Parathyroid adenoma (tissue), 2 donors: ENCODE results near the gene SLC26A2.
"Not testable (repeated sequence)": the region's sequence is repeated elsewhere in the genome, so short reads cannot be mapped to it uniquely, and the experiment has no call there.

ENCODE experiments used
- H2AFZ ChIP-seq: fragments of 300-600 bp; sonication (generic); one replicate; pipeline ENCODE4 v1.7.0; 2017; ENCODE audit warnings: antibody characterized with exemption, mild to moderate bottlenecking
- H3K27ac ChIP-seq: fragments of 300-600 bp; sonication (generic); one replicate; pipeline ENCODE4 v1.7.0; 2017
- H3K27me3 ChIP-seq: fragments of 300-600 bp; sonication (generic); one replicate; pipeline ENCODE4 v1.7.0; 2017; ENCODE audit warnings: low read length; ENCODE audit not compliant: control insufficient read depth, insufficient read depth
- H3K36me3 ChIP-seq: fragments of 300-600 bp; sonication (generic); one replicate; pipeline ENCODE4 v1.7.0; 2017; ENCODE audit warnings: low read length; ENCODE audit not compliant: control insufficient read depth, insufficient read depth
- H3K4me1 ChIP-seq: fragments of 300-600 bp; sonication (generic); one replicate; pipeline ENCODE4 v1.7.0; 2017; ENCODE audit warnings: control low read depth
- H3K4me2 ChIP-seq: fragments of 300-600 bp; sonication (generic); one replicate; pipeline ENCODE4 v1.7.0; 2017; ENCODE audit warnings: low read length
- H3K4me3 ChIP-seq: fragments of 300-600 bp; sonication (generic); one replicate; pipeline ENCODE4 v1.7.0; 2017; ENCODE audit warnings: low read depth, low read length
- H3K79me2 ChIP-seq: fragments of 300-600 bp; sonication (generic); one replicate; pipeline ENCODE4 v1.7.0; 2017; ENCODE audit warnings: control low read depth
- H3K9ac ChIP-seq: fragments of 300-600 bp; sonication (generic); one replicate; pipeline ENCODE4 v1.7.0; 2017; ENCODE audit warnings: mild to moderate bottlenecking
- H3K9me3 ChIP-seq: fragments of 300-600 bp; sonication (generic); one replicate; pipeline ENCODE4 v1.7.0; 2017; ENCODE audit warnings: low read length; ENCODE audit not compliant: control insufficient read depth
- CTCF ChIP-seq: fragments of 300-600 bp; sonication (generic); IDR thresholded peaks from one replicate; pipeline ENCODE4 v1.7.0; 2017; ENCODE audit warnings: antibody characterized with exemption, mild to moderate bottlenecking
- donor health status: primary hyperparathyroidism.

Gene SLC26A2

GRCh38 chr5:150022158-150022531 lies 61.6 kb downstream of the SLC26A2 start:
- H2AFZ ChIP-seq = no peak overlapping the region
- H3K4me2 ChIP-seq = peak overlapping the region; percentile 32
- peak overlapping the region; percentile 33 for H3K4me3 ChIP-seq
- peak overlapping the region; percentile 34 for H3K27ac ChIP-seq
- peaks cover 6% of the 10 kb centered on the region for H3K4me1 ChIP-seq
- peaks cover 4% of the 10 kb centered on the region for H3K36me3 ChIP-seq
- H3K9me3 ChIP-seq = no peaks in the 10 kb centered on the region
- H3K27me3 ChIP-seq = no peaks in the 10 kb centered on the region
- H3K9ac ChIP-seq = no peak overlapping the region
- no peak for TF ChIP-seq CTCF
- H3K79me2 ChIP-seq = peaks cover 18% of the 10 kb centered on the region

DNA sequence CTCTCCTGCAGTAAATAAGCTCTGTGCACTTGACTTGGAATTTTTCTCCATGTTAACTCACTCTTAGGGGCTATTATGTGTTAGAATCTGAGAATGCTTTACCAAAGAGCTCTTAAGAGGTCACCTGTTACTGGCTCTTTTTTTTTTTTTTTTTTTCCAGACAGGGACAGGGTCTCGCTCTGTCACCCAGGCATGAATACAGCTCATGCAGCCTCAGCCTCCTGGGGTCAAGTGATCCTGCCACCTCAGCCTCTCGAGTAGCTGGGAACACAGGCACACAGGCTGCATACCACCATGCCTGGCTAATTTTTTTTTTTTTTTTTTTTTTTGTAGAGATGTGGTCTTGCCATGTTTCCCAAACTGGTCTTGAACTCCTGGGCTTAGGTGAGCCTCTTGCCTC lies 62.1 kb downstream of the SLC26A2 start:
- H3K4me3 ChIP-seq = peak overlapping the region; percentile 33
- no peak for TF ChIP-seq CTCF
- no peaks in the 10 kb centered on the region for H3K27me3 ChIP-seq
- H3K9ac ChIP-seq = no peak overlapping the region
- peak overlapping the region; percentile 34 for H3K27ac ChIP-seq
- H3K4me2 ChIP-seq = peak overlapping the region; percentile 32
- H3K9me3 ChIP-seq = no peaks in the 10 kb centered on the region
- peaks cover 4% of the 10 kb centered on the region for H3K36me3 ChIP-seq
- H3K79me2 ChIP-seq = peaks cover 14% of the 10 kb centered on the region
- no peak overlapping the region for H2AFZ ChIP-seq
- H3K4me1 ChIP-seq = peaks cover 6% of the 10 kb centered on the region

DNA sequence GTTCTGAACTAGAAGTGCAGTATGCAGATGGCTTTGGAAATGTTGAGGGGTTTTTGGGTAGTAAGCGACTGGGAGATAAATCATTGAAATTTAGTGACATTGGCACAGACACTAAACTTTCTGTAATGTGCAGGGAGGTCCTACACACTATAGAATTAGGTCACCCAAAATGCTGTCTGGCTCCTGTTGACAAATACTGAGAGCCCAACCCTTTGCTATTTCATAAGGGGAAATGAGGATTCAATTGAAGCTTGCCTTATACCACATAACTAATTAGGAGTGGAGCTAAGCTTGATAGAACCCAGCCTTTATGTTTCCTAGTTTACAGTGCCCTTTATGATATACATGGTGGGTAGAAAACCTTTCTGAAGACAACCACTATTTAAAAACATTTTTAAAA lies 62.6 kb downstream of the SLC26A2 start:
- H3K4me1 ChIP-seq = peaks cover 6% of the 10 kb centered on the region
- H3K36me3 ChIP-seq = peaks cover 4% of the 10 kb centered on the region
- no peaks in the 10 kb centered on the region for H3K27me3 ChIP-seq
- TF ChIP-seq CTCF = no peak
- H3K79me2 ChIP-seq = peaks cover 13% of the 10 kb centered on the region
- peak overlapping the region; percentile 32 for H3K4me2 ChIP-seq
- H3K27ac ChIP-seq = no peak overlapping the region
- no peak overlapping the region for H3K9ac ChIP-seq
- no peak overlapping the region for H2AFZ ChIP-seq
- H3K4me3 ChIP-seq = peak overlapping the region; percentile 3
- no peaks in the 10 kb centered on the region for H3K9me3 ChIP-seq

DNA sequence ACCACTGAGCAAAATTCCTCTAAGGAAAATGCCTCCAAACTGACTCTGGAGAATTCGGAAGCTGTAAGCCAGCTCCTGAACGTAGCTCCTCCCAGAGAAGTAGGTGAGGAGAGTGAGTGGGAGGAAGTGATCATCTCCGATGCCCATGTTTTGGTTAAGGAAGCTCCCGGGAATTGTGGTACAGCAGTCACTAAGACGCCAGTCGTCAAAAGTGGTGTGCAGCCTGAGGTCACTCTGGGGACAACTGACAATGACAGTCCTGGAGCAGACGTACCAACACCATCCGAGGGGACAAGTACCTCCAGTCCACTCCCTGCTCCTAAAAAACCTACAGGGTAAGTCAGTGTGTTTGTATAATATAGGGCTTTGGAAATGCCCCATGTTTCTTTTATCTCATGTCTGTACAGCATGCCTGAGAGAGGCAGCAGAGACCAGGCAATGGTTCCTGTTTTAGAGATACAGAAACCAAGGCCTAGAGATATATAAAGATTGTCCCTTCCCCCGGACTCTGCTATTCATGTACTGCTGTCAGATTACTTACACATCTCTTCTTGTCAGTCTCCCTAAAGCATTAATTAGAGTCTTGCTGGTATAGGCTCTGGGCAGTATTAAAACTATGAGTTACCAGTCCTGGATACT lies 63.9 kb downstream of the SLC26A2 start:
- H2AFZ ChIP-seq = no peak overlapping the region
- H3K79me2 ChIP-seq = peaks cover 10% of the 10 kb centered on the region
- H3K9me3 ChIP-seq = no peaks in the 10 kb centered on the region
- peak overlapping the region; percentile 2 for H3K27ac ChIP-seq
- H3K36me3 ChIP-seq = no peaks in the 10 kb centered on the region
- no peak for TF ChIP-seq CTCF
- no peak overlapping the region for H3K9ac ChIP-seq
- H3K4me2 ChIP-seq = peak overlapping the region; percentile 22
- peaks cover 6% of the 10 kb centered on the region for H3K4me1 ChIP-seq
- no peaks in the 10 kb centered on the region for H3K27me3 ChIP-seq
- peak overlapping the region; percentile 11 for H3K4me3 ChIP-seq

DNA sequence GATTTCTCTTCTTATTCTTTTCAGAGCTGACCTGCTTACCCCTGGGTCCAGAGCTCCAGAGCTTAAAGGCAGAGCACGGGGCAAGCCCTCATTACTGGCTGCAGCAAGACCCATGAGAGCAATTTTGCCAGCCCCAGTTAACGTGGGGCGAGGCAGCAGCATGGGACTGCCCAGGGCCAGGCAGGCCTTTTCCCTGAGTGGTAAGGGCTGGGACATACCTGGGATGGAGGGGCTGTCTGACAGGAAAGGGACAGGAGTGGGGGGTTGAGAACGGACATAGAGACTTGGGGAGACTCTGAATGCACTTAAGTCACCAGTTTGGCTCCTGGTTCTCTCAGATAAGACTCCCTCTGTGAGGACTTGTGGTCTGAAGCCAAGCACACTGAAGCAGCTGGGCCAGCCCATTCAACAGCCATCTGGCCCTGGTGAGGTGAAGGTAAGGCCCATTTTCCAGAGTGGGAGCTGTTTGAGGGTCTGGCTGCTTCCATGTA lies 66.2 kb downstream of the SLC26A2 start:
- no peaks in the 10 kb centered on the region for H3K36me3 ChIP-seq

DNA sequence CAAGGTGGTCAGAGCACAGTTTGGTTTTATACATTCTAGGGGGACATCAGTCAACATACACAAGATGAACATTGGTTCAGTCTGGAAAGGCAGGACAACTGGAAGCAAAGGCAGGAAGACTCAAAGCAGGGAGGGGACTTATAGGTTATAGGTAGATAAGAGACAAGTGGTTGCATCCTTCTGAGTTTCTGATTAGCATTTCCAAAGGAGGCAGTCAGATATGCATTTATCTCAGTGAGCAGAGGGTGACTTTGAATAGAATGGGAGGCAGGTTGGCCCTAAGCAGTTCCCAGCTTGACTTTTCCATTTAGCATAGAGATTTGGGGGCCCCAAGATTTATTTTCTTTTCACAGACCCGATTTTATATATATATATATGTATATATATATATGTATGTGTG lies 67.5 kb downstream of the SLC26A2 start:
- H3K27ac ChIP-seq, H3K9me3 ChIP-seq, H3K36me3 ChIP-seq, H3K4me3 ChIP-seq, H2AFZ ChIP-seq, H3K27me3 ChIP-seq, H3K4me1 ChIP-seq, H3K4me2 ChIP-seq, H3K9ac ChIP-seq: not testable (repeated sequence)
- H3K79me2 ChIP-seq = peaks cover 16% of the 10 kb centered on the region

More for the DNA sequence above, 66.2 kb downstream of the SLC26A2 start:
- Histone ChIP-seq H3K79me2 (peaks cover 16% of the 10 kb centered on the region), H2AFZ (no peak overlapping the region), H3K9ac (no peak overlapping the region), H3K27ac (no peak overlapping the region), H3K4me1 (peaks cover 6% of the 10 kb centered on the region), H3K27me3 (no peaks in the 10 kb centered on the region), H3K4me3 (no peak overlapping the region), H3K4me2 (no peak overlapping the region), H3K9me3 (no peaks in the 10 kb centered on the region)
- TF ChIP-seq CTCF = no peak
